ENCODE results near the gene PCSK7. TPM values are rescaled to one million over a fixed set of nuclear protein-coding genes. Genes with fewer than 3 reads are reported as not detected.

Gene PCSK7
- total and polyA plus RNA-seq, 10 of the 15 experiments (the other 5 are each of a cell fraction or from before 2014, with no cell fraction given) = 5.5 to 81.5 (median 51.6) TPM

DNA sequence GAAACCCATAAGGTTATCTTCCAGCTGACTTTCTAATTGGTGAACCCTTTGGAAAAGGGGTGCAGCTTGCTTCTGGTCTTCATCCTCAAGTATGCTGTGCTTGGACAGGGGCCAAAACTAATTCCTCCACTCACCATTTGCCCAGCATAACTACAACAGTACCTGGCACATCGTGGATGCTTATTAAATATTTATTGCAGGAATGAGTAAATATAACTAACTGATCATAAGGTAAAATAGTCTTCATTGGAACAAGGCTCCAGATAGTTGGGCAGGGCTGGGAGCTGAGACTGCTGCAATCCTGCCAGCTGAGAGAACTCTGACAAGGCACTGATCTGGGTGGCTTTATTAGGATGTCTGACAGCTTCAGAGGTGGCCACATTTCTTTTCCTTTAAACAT is 55.7 kb downstream of the PCSK7 start:
- Histone ChIP-seq H3K27me3 (replicated peaks in 1 of 2; ENCODE audit: control insufficient read depth in 2 of 2, insufficient read depth in 2 of 2, low read length in 1 of 2) (no peaks in the 10 kb centered on the region), H4K20me1 (ENCODE audit: control insufficient read depth, insufficient read depth) (no peaks in the 10 kb centered on the region), H3K9ac (ENCODE audit: control insufficient read depth, insufficient read depth, low read length) (no peak overlapping the region), H3K27ac (ENCODE audit: control insufficient read depth, insufficient read depth) (no peak overlapping the region), H3K79me2 (ENCODE audit: control insufficient read depth, insufficient read depth, low read length) (peaks cover 8% of the 10 kb centered on the region), H3K36me3 (ENCODE audit: control insufficient read depth in 2 of 2, insufficient read depth in 2 of 2, low read length in 1 of 2) (no peaks in the 10 kb centered on the region; a peak in 1 of 4 replicates), H3K4me3 (no peak overlapping the region), H3K4me1 (ENCODE audit: control insufficient read depth, insufficient read depth, low read length) (peaks cover 12% of the 10 kb centered on the region), H3K9me3 (replicated peaks; ENCODE audit: control insufficient read depth, insufficient read depth, low read length) (no peaks in the 10 kb centered on the region), H3K4me2 (ENCODE audit: control insufficient read depth, insufficient read depth) (no peak overlapping the region), H2AFZ (ENCODE audit: control insufficient read depth, low read depth, low read length) (no peak overlapping the region)
- ChIA-PET SMC1A (ENCODE audit: uncharacterized antibody, unreplicated experiment) (interaction anchor here (1.0 to 6.9 kb wide), 3 partner anchors 9 to 30 kb away, joined by 3 to 67 read pairs (median 4); partner anchors contain the start of gene PAFAH1B2), POLR2A (no interaction called here), CTCF (interaction anchor here (10.3 kb wide), 1 partner anchor 50 kb away, joined by 422 read pairs; the partner anchor contains the start of genes PCSK7 and RNF214), RAD21 (ENCODE audit: unreplicated experiment) (no interaction called here)
- no TSS peak for BruUV-seq (replicated peaks)
- ATAC-seq (no peak), FAIRE-seq (no peak), DNase-seq (ENCODE audit: low read depth, low spot score) (no peak)
- WGBS (ENCODE audit: insufficient coverage, insufficient replicate concordance, low lambda C conversion rate, missing lambda C conversion rate) = 88% methylated on average over 1 of the region's 1 CpG
- in situ Hi-C loops (cut with MboI) = no loop called here
- TF ChIP-seq E4F1 (IDR thresholded peaks at IDR 0.05; ENCODE audit: borderline replicate concordance, partially characterized antibody) = no peak
- no peak for TF ChIP-seq E2F8 (IDR thresholded peaks at IDR 0.05; ENCODE audit: low read depth, partially characterized antibody)
- no peak for TF ChIP-seq MTA2 (IDR thresholded peaks at IDR 0.05; ENCODE audit: low read depth)
- no peak for TF ChIP-seq MTA3 (IDR thresholded peaks at IDR 0.05; ENCODE audit: borderline replicate concordance, low read length)
- TF ChIP-seq PML (IDR thresholded peaks at IDR 0.05; ENCODE audit: low read length) = no peak
- TF ChIP-seq SKIL (IDR thresholded peaks at IDR 0.05; ENCODE audit: low read depth, poor library complexity, severe bottlenecking) = no peak
- no peak for TF ChIP-seq NR2F1 (conservative IDR thresholded peaks at IDR 0.05)
- TF ChIP-seq, protein P1, sequence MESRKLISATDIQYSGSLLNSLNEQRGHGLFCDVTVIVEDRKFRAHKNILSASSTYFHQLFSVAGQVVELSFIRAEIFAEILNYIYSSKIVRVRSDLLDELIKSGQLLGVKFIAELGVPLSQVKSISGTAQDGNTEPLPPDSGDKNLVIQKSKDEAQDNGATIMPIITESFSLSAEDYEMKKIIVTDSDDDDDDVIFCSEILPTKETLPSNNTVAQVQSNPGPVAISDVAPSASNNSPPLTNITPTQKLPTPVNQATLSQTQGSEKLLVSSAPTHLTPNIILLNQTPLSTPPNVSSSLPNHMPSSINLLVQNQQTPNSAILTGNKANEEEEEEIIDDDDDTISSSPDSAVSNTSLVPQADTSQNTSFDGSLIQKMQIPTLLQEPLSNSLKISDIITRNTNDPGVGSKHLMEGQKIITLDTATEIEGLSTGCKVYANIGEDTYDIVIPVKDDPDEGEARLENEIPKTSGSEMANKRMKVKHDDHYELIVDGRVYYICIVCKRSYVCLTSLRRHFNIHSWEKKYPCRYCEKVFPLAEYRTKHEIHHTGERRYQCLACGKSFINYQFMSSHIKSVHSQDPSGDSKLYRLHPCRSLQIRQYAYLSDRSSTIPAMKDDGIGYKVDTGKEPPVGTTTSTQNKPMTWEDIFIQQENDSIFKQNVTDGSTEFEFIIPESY (IDR thresholded peaks at IDR 0.05) = no peak
- no peak for TF ChIP-seq BHLHE40 (IDR thresholded peaks at IDR 0.05; ENCODE audit: borderline replicate concordance in 1 of 2, low read depth in 2 of 2, low read length in 1 of 2)
- TF ChIP-seq GATAD2B (conservative IDR thresholded peaks at IDR 0.05; ENCODE audit: low read depth) = no peak
- no peak for TF ChIP-seq PAX5 (IDR thresholded peaks at IDR 0.05; ENCODE audit: borderline replicate concordance, low read depth, low read length)
- no peak for TF ChIP-seq RAD51 (IDR thresholded peaks at IDR 0.05)
- intact Hi-C loops (cut with micrococcal nuclease; ENCODE audit: unreplicated experiment) = no loop called here

Data from GM12878 (cell line).